Transverse colon (tissue), 4 donors: ENCODE data around the gene KDM2B. TPM values are rescaled to one million over a fixed set of nuclear protein-coding genes. Genes with fewer than 3 reads are reported as not detected.

Source experiments
- DNase-seq: peaks from one replicate; pipeline ENCODE4 v3.0.0-alpha.2; 2019
- H3K27ac ChIP-seq, 4 donors: fragments of 200-600 bp; sonication (generic); 2 replicates each; pipeline ENCODE4 v1.5.1; 2016 to 2018; ENCODE audit warnings: inconsistent platforms in 4 of 4
- H3K27me3 ChIP-seq: fragments of 200-600 bp; sonication (generic); 2 replicates; pipeline ENCODE4 v1.5.1; 2017; ENCODE audit warnings: inconsistent platforms
- H3K36me3 ChIP-seq, 4 donors: fragments of 200-600 bp; sonication (generic); 2 replicates each; pipeline ENCODE4 v1.5.1; 2017 to 2019; ENCODE audit warnings: inconsistent platforms in 4 of 4
- H3K4me1 ChIP-seq, 4 donors: fragments of 200-600 bp; sonication (generic); 2 replicates each; pipeline ENCODE4 v1.5.1; 2017 to 2020; ENCODE audit warnings: inconsistent platforms in 4 of 4
- H3K4me3 ChIP-seq, 4 donors: fragments of 200-600 bp; sonication (generic); 1 replicate in 1 of 4; 2 replicates in 3 of 4; pipeline versions ENCODE4 v1.5.1 to v1.6.1; 2017 to 2019; ENCODE audit warnings: inconsistent platforms in 4 of 4
- H3K9me3 ChIP-seq, 2 donors: fragments of 200-600 bp; sonication (generic); 2 replicates each; pipeline ENCODE4 v1.5.1; 2017 to 2019; ENCODE audit warnings: inconsistent platforms in 2 of 2
- CTCF ChIP-seq, 5 experiments: fragments of 200-600 bp in 3 of 5; fragments of 450-650 bp in 2 of 5; sonication (generic) in 3 of 5; IDR thresholded peaks; 1 replicate in 2 of 5; 2 replicates in 3 of 5; pipeline ENCODE4 v1.5.1; 2016 to 2017; ENCODE audit warnings: antibody characterized with exemption in 5 of 5, inconsistent platforms in 3 of 5, mild to moderate bottlenecking in 2 of 5, moderate library complexity in 1 of 5
- EP300 ChIP-seq: sonication (generic); formaldehyde crosslinking; IDR thresholded peaks from one replicate; pipeline ENCODE4 v1.6.1; 2017; ENCODE audit warnings: antibody characterized with exemption, low read depth
- POLR2A ChIP-seq: fragments of 450-650 bp; IDR thresholded peaks from one replicate; pipeline ENCODE4 v1.6.1; 2016; ENCODE audit warnings: antibody characterized with exemption, mild to moderate bottlenecking, moderate library complexity
- POLR2AphosphoS5 ChIP-seq, 3 donors: sonication (generic); formaldehyde crosslinking; IDR thresholded peaks; one replicate each; pipeline ENCODE4 v1.6.1; 2016; ENCODE audit warnings: antibody characterized with exemption in 3 of 3
- WGBS, 2 donors: methylation state at CpG; one replicate each; pipeline ENCODE4 v1.1.5; 2018; ENCODE audit warnings: low coverage in 1 of 2; 5-methylcytosine and 5-hydroxymethylcytosine counted together
- in situ Hi-C, 4 donors: fragments of 200-750 bp; cut with MboI; loops; one replicate each; pipeline versions ENCODE4 v1.15.0 to v1.15.1; 2017; ENCODE audit warnings: low sequenced_read_pairs in 3 of 4, low pct_ligation_motif_present in 1 of 4, low pct_unique_long_range_greater_than_20kb in 1 of 4
- intact Hi-C: fragments of 100-400 bp; cut with DNase I; formaldehyde crosslinking; loops from one replicate; pipeline ENCODE4 v1.15.1; 2023; ENCODE audit warnings: low total_unique reads
- total RNA-seq, 4 donors: library from RNA; depleted of rRNA; stranded (reverse); fragments of >200 nt; gene quantifications; one replicate each; pipeline ENCODE4 v1.1.0, GENCODE V29; 2016

The KDM2B gene
- total RNA-seq, 4 donors from 2014 or later: 7.2 to 39.3 (median 15.2) TPM

DNA sequence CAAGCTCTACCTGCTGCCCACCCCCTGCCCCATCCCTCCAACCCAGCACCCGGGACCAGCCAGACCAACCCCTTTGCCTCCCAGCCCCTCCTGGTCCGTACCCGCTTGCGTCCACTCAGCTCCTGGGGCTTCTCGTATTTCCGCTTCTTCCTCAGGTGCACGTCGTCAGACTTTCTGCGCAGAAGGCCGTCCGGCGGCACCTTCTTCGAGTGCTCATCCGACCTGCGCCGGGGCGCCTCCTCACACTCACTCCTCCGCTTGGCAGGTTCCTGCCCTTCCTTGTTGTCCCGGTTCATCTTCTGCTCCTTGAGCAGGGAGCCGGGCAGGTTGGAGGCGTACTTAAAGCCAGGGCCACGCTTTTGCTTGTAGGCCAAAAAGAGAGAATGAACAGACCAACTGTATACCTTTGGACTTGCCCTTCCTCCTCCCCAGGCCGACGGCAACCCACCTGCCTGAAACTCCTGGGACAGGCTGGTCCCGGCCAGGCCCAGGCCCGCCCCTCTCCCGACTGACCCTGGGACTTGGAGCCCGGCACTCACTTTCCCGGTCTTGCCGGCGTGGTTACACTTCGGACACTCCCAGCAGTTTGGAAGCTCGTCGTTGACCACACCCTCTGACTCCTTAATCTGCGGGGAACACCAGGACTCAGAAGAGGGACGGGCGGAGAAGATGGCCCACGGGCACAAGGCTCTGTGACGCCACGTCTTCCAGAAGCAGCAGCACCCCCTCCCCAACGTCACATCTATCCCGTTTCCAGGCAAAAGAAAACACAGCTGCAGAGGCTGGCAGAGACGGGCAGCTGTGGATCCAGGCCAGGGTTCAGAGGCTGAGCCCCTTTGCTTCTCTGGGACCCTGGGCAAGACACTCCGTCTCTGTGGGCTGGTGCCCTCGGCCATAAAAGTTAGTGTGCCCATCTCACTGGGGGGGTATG, 136.6 kb downstream of the KDM2B start:
- H3K36me3 ChIP-seq: no peaks in the 10 kb centered on the region
- H3K9me3 ChIP-seq: no peaks in the 10 kb centered on the region
- WGBS, 2 donors: 65 to 100% methylated on average over 3 to 45 of the region's 45 CpGs
- TF ChIP-seq CTCF (IDR thresholded peaks at IDR 0.05) (no peak), POLR2AphosphoS5 (IDR thresholded peaks at IDR 0.05) (peak in 1 of 3 donors; percentile 8), POLR2A (no peak), EP300 (no peak)
- in situ Hi-C loops (loop anchor here in 2 of 4 donors (10.0 to 25.0 kb wide), 2 partner anchors 107 to 109 kb away; no protein-coding TSS in a partner anchor), intact Hi-C loops (loop anchor here (1.0 kb wide), 1 partner anchor 110 kb away; no protein-coding TSS in a partner anchor)
- peak overlapping the region; percentile 0 to 59 (median 42) for H3K27ac ChIP-seq
- no peak overlapping the region for H3K4me3 ChIP-seq
- peak; percentile 66 for DNase-seq
- H3K27me3 ChIP-seq: no peaks in the 10 kb centered on the region
- peaks cover 8 to 21% (median 12%) of the 10 kb centered on the region in 4 donors for H3K4me1 ChIP-seq

DNA sequence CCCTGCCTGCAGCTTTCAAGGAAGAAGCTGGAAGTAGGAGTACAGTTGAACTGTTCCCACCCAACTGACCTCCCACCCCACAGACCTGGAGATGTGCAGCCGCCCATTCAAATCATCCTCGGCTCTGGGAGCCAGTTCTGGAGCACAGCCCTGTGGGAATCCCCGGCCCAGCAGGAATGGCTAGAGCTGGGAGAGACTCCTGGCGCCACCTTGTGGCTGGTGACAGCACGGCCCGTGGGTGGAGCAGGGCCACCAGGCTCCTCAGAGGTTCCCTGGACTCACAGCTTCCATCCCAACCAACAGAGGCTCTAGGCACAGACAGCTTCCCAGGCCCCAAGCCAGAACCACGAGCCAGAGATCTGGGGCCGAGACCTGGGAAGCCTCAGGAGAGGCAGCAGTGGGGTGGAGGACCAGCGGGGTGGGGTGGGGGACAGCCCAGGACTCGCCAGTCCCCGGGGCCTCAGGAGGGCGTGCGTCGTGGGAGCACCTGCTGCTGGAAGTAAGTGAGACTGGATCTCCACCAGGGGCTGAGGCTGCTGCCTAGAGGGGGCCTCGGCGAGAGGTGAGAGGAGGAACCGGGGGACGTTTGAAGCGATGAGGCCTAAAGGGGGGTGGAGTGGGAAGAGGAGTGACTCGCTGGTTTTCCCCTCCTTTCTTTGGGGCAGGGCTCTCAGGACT, 137.5 kb downstream of the KDM2B start:
- H3K27me3 ChIP-seq: no peaks in the 10 kb centered on the region
- no peak for TF ChIP-seq EP300
- TF ChIP-seq CTCF (IDR thresholded peaks at IDR 0.05): peak; percentile 79 to 93 (median 88)
- no peak for TF ChIP-seq POLR2A
- no peak for TF ChIP-seq POLR2AphosphoS5 (IDR thresholded peaks at IDR 0.05)
- no peak overlapping the region for H3K4me3 ChIP-seq
- peaks cover 8 to 21% (median 12%) of the 10 kb centered on the region in 4 donors for H3K4me1 ChIP-seq
- no peaks in the 10 kb centered on the region for H3K36me3 ChIP-seq
- intact Hi-C loops: loop anchor here (1.0 kb wide), 1 partner anchor 109 kb away; no protein-coding TSS in a partner anchor
- in situ Hi-C loops: loop anchor here in 2 of 4 donors (10.0 to 25.0 kb wide), 2 partner anchors 106 to 109 kb away; no protein-coding TSS in a partner anchor
- peak; percentile 86 for DNase-seq
- no peaks in the 10 kb centered on the region for H3K9me3 ChIP-seq
- 72% methylated on average over 15 of the region's 20 CpGs; no CpG with 5 or more reads in 1 of the 2 donors for WGBS, 2 donors
- peak overlapping the region in 3 of 4 donors; percentile 37 to 59 (median 46) for H3K27ac ChIP-seq

DNA sequence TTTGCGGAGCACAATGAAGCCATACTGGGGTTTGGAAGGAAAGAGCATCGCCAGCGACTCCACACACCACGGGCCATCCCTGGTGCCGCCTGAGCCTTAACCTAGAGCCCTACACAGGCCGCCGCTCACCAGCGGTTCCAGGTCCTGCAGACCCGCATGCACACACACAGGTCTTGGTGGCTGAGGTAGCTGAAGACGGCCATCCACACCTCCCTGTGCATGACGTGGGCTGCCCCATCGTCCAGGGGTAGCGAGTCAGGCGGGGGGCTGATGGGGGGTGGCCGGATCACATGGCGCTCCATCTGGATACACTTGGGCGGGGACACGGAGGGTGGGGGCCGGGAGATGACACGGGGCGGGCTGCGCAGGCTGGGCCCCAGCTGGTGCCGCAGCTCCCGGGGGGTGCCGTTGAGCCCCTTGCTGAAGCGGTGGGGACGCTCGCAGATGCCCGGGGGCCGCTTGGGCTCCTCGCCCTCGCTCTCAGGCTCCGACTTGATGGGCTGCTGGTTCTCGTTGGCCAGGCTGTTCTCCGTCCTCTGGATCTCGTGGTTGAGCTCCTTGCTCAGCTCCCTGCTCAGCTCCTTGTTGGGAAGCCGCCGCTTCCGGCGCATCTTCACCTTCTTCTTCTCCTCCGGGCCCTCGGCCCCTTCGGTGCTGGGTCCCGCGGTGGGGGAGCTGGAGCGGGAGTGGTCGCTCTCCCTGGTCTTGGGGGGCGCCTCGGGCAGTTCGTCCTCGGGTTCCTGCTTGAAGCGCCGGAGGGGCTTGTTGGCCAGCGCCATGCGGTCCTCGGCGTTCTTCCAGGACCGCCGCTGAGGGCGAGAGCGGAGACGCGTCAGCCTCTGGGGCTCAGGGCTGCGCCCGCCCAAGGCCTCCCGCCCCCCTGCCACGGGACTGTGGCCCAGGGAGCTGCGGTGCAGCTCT, 138.5 kb downstream of the KDM2B start:
- no peak for DNase-seq
- Histone ChIP-seq H3K4me1 (peaks cover 8 to 21% (median 12%) of the 10 kb centered on the region in 4 donors), H3K4me3 (no peak overlapping the region), H3K9me3 (no peaks in the 10 kb centered on the region), H3K27ac (no peak overlapping the region), H3K27me3 (no peaks in the 10 kb centered on the region), H3K36me3 (no peaks in the 10 kb centered on the region)
- WGBS, 2 donors: 93% methylated on average over 10 to 59 of the region's 68 CpGs
- TF ChIP-seq EP300 (no peak), POLR2AphosphoS5 (IDR thresholded peaks at IDR 0.05) (no peak), POLR2A (no peak), CTCF (IDR thresholded peaks at IDR 0.05) (no peak)
- in situ Hi-C loops: loop anchor here in 2 of 4 donors (10.0 to 25.0 kb wide), 2 partner anchors 105 to 107 kb away; no protein-coding TSS in a partner anchor
- intact Hi-C loops: no loop called here
